GM12878 (cell line): ENCODE measurements around the gene AKT3. TPM values are rescaled to one million over a fixed set of nuclear protein-coding genes. Genes with fewer than 3 reads are reported as not detected.

ENCODE experiments used
- ATAC-seq: fragments of 200-7000 bp; cut with Tn5 transposase; 3 replicates; pipeline ENCODE4 v1.9.1; 2020; ENCODE audit warnings: mild to moderate bottlenecking, moderate library complexity
- BruUV-seq: library from RNA; stranded (reverse); fragments of 400-500 nt; replicated peaks from 2 replicates; lab custom pipeline; 2021; lab: Mats Ljungman, UMichigan
- CTCF ChIA-PET: fragments of 300-600 bp; sonication (Branson Sonifier 250); formaldehyde crosslinking; extraction: SDS; loops from one replicate; lab custom pipeline; 2021; ENCODE audit warnings: inconsistent platforms; lab: Yijun Ruan, JAX
- POLR2A ChIA-PET: fragments of 350-600 bp; formaldehyde crosslinking; extraction: SDS; loops from one replicate; lab custom pipeline; 2021; ENCODE audit warnings: inconsistent platforms; lab: Charles Lee
- RAD21 ChIA-PET: fragments of 300-600 bp; sonication (Branson Sonifier 250); formaldehyde crosslinking; loops from one replicate; lab custom pipeline; 2023; ENCODE audit warnings: antibody characterized with exemption; ENCODE audit not compliant: unreplicated experiment; lab: Charles Lee
- SMC1A ChIA-PET: fragments of 300-600 bp; sonication (Branson Sonifier 250); formaldehyde crosslinking; loops from one replicate; lab custom pipeline; 2023; ENCODE audit not compliant: unreplicated experiment, uncharacterized antibody; lab: Charles Lee
- DNase-seq: peaks from one replicate; pipeline ENCODE4 v3.0.0-alpha.2; 2011; ENCODE audit warnings: low read depth, low spot score
- FAIRE-seq: peaks from 3 replicates; lab custom pipeline; 2011; peaks lifted over from hg19 to GRCh38; lab: Jason Lieb, UNC
- H2AFZ ChIP-seq: 2 replicates; pipeline ENCODE4 v1.6.0; 2011; ENCODE audit warnings: low read depth, low read length, control low read depth; ENCODE audit not compliant: control insufficient read depth
- H3K27ac ChIP-seq: 2 replicates; pipeline ENCODE4 v1.5.1; 2011; ENCODE audit warnings: control low read depth; ENCODE audit not compliant: control insufficient read depth, insufficient read depth
- H3K27me3 ChIP-seq, 2 experiments: replicated peaks in 1 of 2; 2 replicates each; pipeline versions ENCODE4 v1.6.0 to v1.6.1; 2011; ENCODE audit warnings: low read length in 1 of 2; ENCODE audit not compliant: control insufficient read depth in 2 of 2, insufficient read depth in 2 of 2
- H3K36me3 ChIP-seq, 2 experiments: 2 replicates each; pipeline ENCODE4 v1.5.1; 2011; ENCODE audit warnings: low read length in 1 of 2; ENCODE audit not compliant: control insufficient read depth in 2 of 2, insufficient read depth in 2 of 2
- H3K4me1 ChIP-seq: 2 replicates; pipeline ENCODE4 v1.6.1; 2011; ENCODE audit warnings: mild to moderate bottlenecking, low read length, moderate library complexity, mixed read lengths; ENCODE audit not compliant: control insufficient read depth, insufficient read depth
- H3K4me2 ChIP-seq: 2 replicates; pipeline ENCODE4 v1.6.0; 2011; ENCODE audit warnings: control low read depth; ENCODE audit not compliant: control insufficient read depth, insufficient read depth
- H3K4me3 ChIP-seq: fragments of 200-600 bp; sonication (generic); 2 replicates; pipeline ENCODE4 v1.5.1; 2016
- H3K79me2 ChIP-seq: 2 replicates; pipeline ENCODE4 v1.6.0; 2011; ENCODE audit warnings: low read length; ENCODE audit not compliant: control insufficient read depth, insufficient read depth
- H3K9ac ChIP-seq: 2 replicates; pipeline ENCODE4 v1.8.0; 2011; ENCODE audit warnings: low read length, control low read depth, mixed read lengths; ENCODE audit not compliant: control insufficient read depth, insufficient read depth
- H3K9me3 ChIP-seq: replicated peaks from 3 replicates; pipeline ENCODE4 v1.5.1; 2011; ENCODE audit warnings: mild to moderate bottlenecking, low read length; ENCODE audit not compliant: control insufficient read depth, insufficient read depth
- H4K20me1 ChIP-seq: 2 replicates; pipeline ENCODE4 v1.6.0; 2011; ENCODE audit not compliant: control insufficient read depth, insufficient read depth
- BCLAF1 ChIP-seq: fragments of 450-650 bp; IDR thresholded peaks from 2 replicates; pipeline ENCODE4 v1.6.1; 2017; ENCODE audit warnings: antibody characterized with exemption, mild to moderate bottlenecking, moderate library complexity
- BRCA1 ChIP-seq: IDR thresholded peaks from 2 replicates; pipeline ENCODE4 v1.6.1; 2011; ENCODE audit warnings: low read depth, low read length, improper control_type of control experiment
- CBX3 ChIP-seq: fragments of 200-600 bp; sonication (generic); IDR thresholded peaks from 2 replicates; pipeline ENCODE4 v1.6.1; 2016; ENCODE audit warnings: low read depth, borderline replicate concordance
- CTCF ChIP-seq, 3 experiments: IDR thresholded peaks in 2 of 3; conservative IDR thresholded peaks in 1 of 3; 2 replicates each; pipeline ENCODE4 v1.5.1; 2011; ENCODE audit warnings: low read depth in 3 of 3, low read length in 3 of 3, mild to moderate bottlenecking in 3 of 3, control low read depth in 2 of 3, moderate library complexity in 2 of 3, inconsistent platforms in 1 of 3, mixed read lengths in 1 of 3; ENCODE audit not compliant: control insufficient read depth in 2 of 3, insufficient read depth in 1 of 3; ENCODE audit errors: extremely low read depth in 1 of 3
- ETV6 ChIP-seq, 2 experiments: fragments of 450-650 bp in 1 of 2; IDR thresholded peaks in 1 of 2; conservative IDR thresholded peaks in 1 of 2; 2 replicates each; pipeline ENCODE4 v1.6.1; 2014; ENCODE audit warnings: antibody characterized with exemption in 1 of 2, borderline replicate concordance in 1 of 2, low read depth in 1 of 2, mild to moderate bottlenecking in 1 of 2, moderate library complexity in 1 of 2
- IKZF1 ChIP-seq: fragments of 450-650 bp; conservative IDR thresholded peaks from 2 replicates; pipeline ENCODE4 v1.6.1; 2017; ENCODE audit warnings: antibody characterized with exemption, mild to moderate bottlenecking
- KLF5 ChIP-seq: fragments of 450-650 bp; IDR thresholded peaks from 2 replicates; pipeline ENCODE4 v1.6.1; 2014; ENCODE audit warnings: mild to moderate bottlenecking; ENCODE audit not compliant: partially characterized antibody
- NFXL1 ChIP-seq: fragments of 450-650 bp; IDR thresholded peaks from 2 replicates; pipeline ENCODE4 v1.6.1; 2017; ENCODE audit warnings: antibody characterized with exemption, mild to moderate bottlenecking, borderline replicate concordance
- NR2F1 ChIP-seq: fragments of 450-650 bp; conservative IDR thresholded peaks from 2 replicates; pipeline ENCODE4 v1.6.1; 2017; ENCODE audit warnings: mild to moderate bottlenecking
- SMAD1 ChIP-seq: fragments of 450-650 bp; IDR thresholded peaks from 2 replicates; pipeline ENCODE4 v1.6.1; 2018; ENCODE audit warnings: mild to moderate bottlenecking, low read depth; ENCODE audit not compliant: partially characterized antibody
- SMAD5 ChIP-seq: IDR thresholded peaks from 2 replicates; pipeline ENCODE4 v1.6.1; 2016; ENCODE audit warnings: antibody characterized with exemption, low read depth
- SP1 ChIP-seq: IDR thresholded peaks from one replicate; pipeline ENCODE4 v1.6.1; 2011; ENCODE audit warnings: low read depth, low read length
- TARDBP ChIP-seq: IDR thresholded peaks from 2 replicates; pipeline ENCODE4 v1.6.1; 2016; ENCODE audit warnings: borderline replicate concordance
- USF1 ChIP-seq: IDR thresholded peaks from 2 replicates; pipeline ENCODE4 v1.6.1; 2011; ENCODE audit warnings: borderline replicate concordance, low read depth, mild to moderate bottlenecking, moderate library complexity, mixed read lengths, low read length; ENCODE audit not compliant: insufficient read depth; ENCODE audit errors: extremely low read length
- ZNF24 ChIP-seq: fragments of 450-650 bp; IDR thresholded peaks from 2 replicates; pipeline ENCODE4 v1.6.1; 2017; ENCODE audit warnings: antibody characterized with exemption, mild to moderate bottlenecking
- WGBS: methylation state at CpG from one replicate; pipeline ENCODE4 v1.1.6; 2016; ENCODE audit warnings: low lambda C conversion rate; ENCODE audit not compliant: insufficient replicate concordance, insufficient coverage; ENCODE audit errors: missing lambda C conversion rate; 5-methylcytosine and 5-hydroxymethylcytosine counted together
- in situ Hi-C: fragments of 300-500 bp; cut with MboI; formaldehyde crosslinking; loops from 9 replicates; pipeline ENCODE4 v1.14.3; 2018; ENCODE audit warnings: mixed read lengths
- intact Hi-C: fragments of 100-400 bp; cut with micrococcal nuclease; formaldehyde crosslinking; loops from one replicate; pipeline ENCODE4 v1.14.2; 2022; ENCODE audit not compliant: unreplicated experiment
- polyA plus RNA-seq, 11 experiments: library from polyadenylated mRNA; depleted of rRNA in 4 of 11; unstranded in 6 of 11; stranded (reverse) in 5 of 11; fragments of >200 nt; fragmentation: Nextera tagmentation in 4 of 11; fragmentation: Illumina TruSeq in 1 of 11; extraction: Ambion mirVana in 4 of 11; extraction: Trizol in 1 of 11; gene quantifications; 1 replicate in 1 of 11; 2 replicates in 10 of 11; pipeline versions ENCODE4 v1.2.1 to v1.2.3, GENCODE V29; 2011 to 2016; ENCODE audit warnings: inconsistent platforms in 2 of 11, missing spikeins in 2 of 11, low read depth in 1 of 11
- total RNA-seq, 4 experiments: library from RNA; depleted of rRNA in 3 of 4; stranded (reverse); fragments of >200 nt in 3 of 4; fragmentation: Illumina TruSeq in 1 of 4; extraction: Trizol in 1 of 4; gene quantifications; 2 replicates each; pipeline versions ENCODE4 v1.2.1 to v1.2.3, GENCODE V29; 2013 to 2021

Gene AKT3
- total and polyA plus RNA-seq, 10 of the 15 experiments (the other 5 are each of a cell fraction or from before 2014, with no cell fraction given) = 0.03 to 0.56 (median 0.19) TPM

- TF ChIP-seq CBX3 (no peak), ETV6 (conservative IDR thresholded peaks at IDR 0.05 in 1 of 2, IDR thresholded peaks at IDR 0.05 in 1 of 2; ENCODE audit: borderline replicate concordance in 1 of 2, low read depth in 1 of 2) (no peak), TARDBP (no peak), SP1 (no peak), NFXL1 (no peak), SMAD5 (no peak)
These were observed 191.4 kb downstream of the AKT3 start (continued) for GRCh38 chr1:243658594-243659105.

- no peak overlapping the region for H3K4me2 ChIP-seq
- 96% methylated on average over 1 of the region's 1 CpG for WGBS
- SMC1A ChIA-PET = interaction anchor here (0.6 kb wide), 1 partner anchor 11 kb away, joined by 3 read pairs; no protein-coding TSS in a partner anchor
- BruUV-seq = no TSS peak
- no peak for ATAC-seq
- in situ Hi-C loops = no loop called here
- H2AFZ ChIP-seq = no peak overlapping the region
- no peak for FAIRE-seq
- POLR2A ChIA-PET = no interaction called here
- no peaks in the 10 kb centered on the region for H4K20me1 ChIP-seq
- no peaks in the 10 kb centered on the region for H3K9me3 ChIP-seq
- CTCF ChIA-PET = no interaction called here
- no peaks in the 10 kb centered on the region for H3K36me3 ChIP-seq
- H3K79me2 ChIP-seq = no peaks in the 10 kb centered on the region
- H3K27ac ChIP-seq = no peak overlapping the region
- no peak overlapping the region for H3K9ac ChIP-seq
- H3K4me3 ChIP-seq = no peak overlapping the region
- no peak for DNase-seq
- intact Hi-C loops = no loop called here
- no peaks in the 10 kb centered on the region for H3K27me3 ChIP-seq
- no peaks in the 10 kb centered on the region for H3K4me1 ChIP-seq
- RAD21 ChIA-PET = no interaction called here
- TF ChIP-seq IKZF1 (no peak), KLF5 (no peak), ZNF24 (no peak), USF1 (no peak), CTCF (IDR thresholded peaks at IDR 0.05 in 2 of 3, conservative IDR thresholded peaks at IDR 0.05 in 1 of 3; ENCODE audit: control insufficient read depth in 2 of 3, extremely low read depth in 1 of 3, insufficient read depth in 1 of 3, low read depth in 3 of 3, low read length in 3 of 3) (no peak), SMAD1 (no peak), BRCA1 (no peak), BCLAF1 (no peak), NR2F1 (no peak)
These were observed 192.2 kb downstream of the AKT3 start for GRCh38 chr1:243657793-243658192.
